Endothelial cell (in vitro differentiated cells): ENCODE measurements around the gene AKT3. TPM values are rescaled to one million over a fixed set of nuclear protein-coding genes. Genes with fewer than 3 reads are reported as not detected.

Experiments used
- DNase-seq: peaks from one replicate; pipeline ENCODE4 v3.0.0; 2021; ENCODE audit warnings: low spot score
- H3K27ac Mint-ChIP-seq: one replicate; pipeline ENCODE4 v1.8.0; 2021; ENCODE audit warnings: mixed read lengths, inconsistent platforms; ENCODE audit not compliant: unreplicated experiment
- H3K27me3 Mint-ChIP-seq: one replicate; pipeline ENCODE4 v1.8.0; 2021; ENCODE audit warnings: mild to moderate bottlenecking, moderate library complexity, mixed read lengths, inconsistent platforms; ENCODE audit not compliant: unreplicated experiment
- H3K36me3 Mint-ChIP-seq: one replicate; pipeline ENCODE4 v1.8.0; 2021; ENCODE audit warnings: mild to moderate bottlenecking, low read depth, mixed read lengths, inconsistent platforms; ENCODE audit not compliant: unreplicated experiment
- H3K4me1 Mint-ChIP-seq: one replicate; pipeline ENCODE4 v1.8.0; 2021; ENCODE audit warnings: mild to moderate bottlenecking, mixed read lengths, inconsistent platforms; ENCODE audit not compliant: unreplicated experiment
- H3K4me3 Mint-ChIP-seq: one replicate; pipeline ENCODE4 v1.8.0; 2021; ENCODE audit warnings: mild to moderate bottlenecking, mixed read lengths, inconsistent platforms; ENCODE audit not compliant: unreplicated experiment
- H3K9me3 Mint-ChIP-seq: one replicate; pipeline ENCODE4 v1.8.0; 2021; ENCODE audit warnings: mixed read lengths, inconsistent platforms; ENCODE audit not compliant: unreplicated experiment
- total RNA-seq: library from RNA; stranded (reverse); fragmentation: NEBNext Ultra II Directional; extraction: Animal tissue kit (Norgen Biotek cat#: 25700); gene quantifications from one replicate; pipeline ENCODE4 v1.2.1, GENCODE V29; 2021; ENCODE audit not compliant: unreplicated experiment
- TF ChIP-seq, protein P1 (sequence below): fragments of 200-600 bp; sonication (generic); IDR thresholded peaks from one replicate; pipeline ENCODE4 v1.5.0; 2021; ENCODE audit warnings: antibody characterized with exemption; ENCODE audit not compliant: unreplicated experiment

Gene AKT3
- total RNA-seq, 1 donor from 2014 or later: 87.3 TPM

DNA sequence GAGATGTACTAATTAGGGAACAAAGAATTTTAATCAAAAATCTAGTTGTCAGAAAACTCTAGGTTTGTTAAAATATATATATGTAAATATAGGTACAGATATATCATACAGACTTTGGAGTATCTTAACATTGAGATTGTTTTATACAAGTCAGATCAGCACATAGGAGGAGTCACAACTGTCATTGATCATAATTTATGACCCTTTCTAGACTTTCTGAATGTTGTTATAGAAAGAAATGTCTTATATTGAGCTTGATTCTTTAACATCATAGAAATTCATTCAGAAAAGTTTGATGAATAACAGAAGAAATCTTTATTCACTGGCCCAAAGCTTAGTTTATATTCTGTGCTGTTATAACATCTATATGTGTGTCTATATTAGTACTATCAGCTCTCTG is 408.4 kb downstream of the AKT3 start:
- H3K4me1 Mint-ChIP-seq: peaks cover 5% of the 10 kb centered on the region
- no peaks in the 10 kb centered on the region for H3K27me3 Mint-ChIP-seq
- no peak for DNase-seq
- H3K4me3 Mint-ChIP-seq: no peak overlapping the region
- TF ChIP-seq, protein P1, sequence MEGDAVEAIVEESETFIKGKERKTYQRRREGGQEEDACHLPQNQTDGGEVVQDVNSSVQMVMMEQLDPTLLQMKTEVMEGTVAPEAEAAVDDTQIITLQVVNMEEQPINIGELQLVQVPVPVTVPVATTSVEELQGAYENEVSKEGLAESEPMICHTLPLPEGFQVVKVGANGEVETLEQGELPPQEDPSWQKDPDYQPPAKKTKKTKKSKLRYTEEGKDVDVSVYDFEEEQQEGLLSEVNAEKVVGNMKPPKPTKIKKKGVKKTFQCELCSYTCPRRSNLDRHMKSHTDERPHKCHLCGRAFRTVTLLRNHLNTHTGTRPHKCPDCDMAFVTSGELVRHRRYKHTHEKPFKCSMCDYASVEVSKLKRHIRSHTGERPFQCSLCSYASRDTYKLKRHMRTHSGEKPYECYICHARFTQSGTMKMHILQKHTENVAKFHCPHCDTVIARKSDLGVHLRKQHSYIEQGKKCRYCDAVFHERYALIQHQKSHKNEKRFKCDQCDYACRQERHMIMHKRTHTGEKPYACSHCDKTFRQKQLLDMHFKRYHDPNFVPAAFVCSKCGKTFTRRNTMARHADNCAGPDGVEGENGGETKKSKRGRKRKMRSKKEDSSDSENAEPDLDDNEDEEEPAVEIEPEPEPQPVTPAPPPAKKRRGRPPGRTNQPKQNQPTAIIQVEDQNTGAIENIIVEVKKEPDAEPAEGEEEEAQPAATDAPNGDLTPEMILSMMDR: no peak
- H3K9me3 Mint-ChIP-seq: no peaks in the 10 kb centered on the region
- no peak overlapping the region for H3K27ac Mint-ChIP-seq
- no peaks in the 10 kb centered on the region for H3K36me3 Mint-ChIP-seq

GRCh38 chr1:243440406-243440805 is 409.6 kb downstream of the AKT3 start:
- no peaks in the 10 kb centered on the region for H3K9me3 Mint-ChIP-seq
- H3K27me3 Mint-ChIP-seq: no peaks in the 10 kb centered on the region
- no peak overlapping the region for H3K27ac Mint-ChIP-seq
- TF ChIP-seq, protein P1: no peak
- no peak for DNase-seq
- no peaks in the 10 kb centered on the region for H3K36me3 Mint-ChIP-seq
- H3K4me1 Mint-ChIP-seq: peaks cover 5% of the 10 kb centered on the region
- no peak overlapping the region for H3K4me3 Mint-ChIP-seq

DNA sequence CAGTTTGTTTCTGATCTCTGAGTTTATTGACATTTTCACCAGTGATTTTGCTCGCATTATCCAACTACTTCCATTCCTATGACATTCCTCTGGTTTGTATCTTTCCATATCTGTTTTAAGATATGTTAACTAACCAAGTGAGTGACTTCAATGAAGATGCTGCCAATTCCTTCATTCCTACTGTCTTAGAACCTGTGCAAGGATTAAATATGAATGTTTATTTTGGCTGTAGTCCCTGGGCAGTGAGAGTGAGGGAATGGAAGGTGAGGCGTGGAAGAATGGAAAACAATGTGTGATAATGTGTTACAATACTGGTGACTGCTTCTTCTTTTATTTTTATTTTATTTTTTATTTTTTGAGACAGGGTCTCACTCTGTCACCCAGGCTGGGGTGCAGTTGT is 411.2 kb downstream of the AKT3 start:
- H3K27me3 Mint-ChIP-seq: no peaks in the 10 kb centered on the region
- no peak overlapping the region for H3K27ac Mint-ChIP-seq
- no peaks in the 10 kb centered on the region for H3K9me3 Mint-ChIP-seq
- H3K4me1 Mint-ChIP-seq: peaks cover 5% of the 10 kb centered on the region
- H3K4me3 Mint-ChIP-seq: no peak overlapping the region
- TF ChIP-seq, protein P1: no peak
- DNase-seq: no peak
- no peaks in the 10 kb centered on the region for H3K36me3 Mint-ChIP-seq

Other genes with a start within 250 kb of the AKT3 start
- gene ZBTB18, start 201.0 kb upstream of the AKT3 start, total RNA-seq: 21.7 TPM